IMR-90 (cell line): ENCODE measurements around the gene EXOC4. TPM values are rescaled to one million over a fixed set of nuclear protein-coding genes. Genes with fewer than 3 reads are reported as not detected.

ENCODE experiments used
- ATAC-seq: fragments of 200-7000 bp; cut with Tn5 transposase; 2 replicates; pipeline ENCODE4 v1.9.1; 2020; ENCODE audit warnings: low read depth, mild to moderate bottlenecking, moderate library complexity
- BruUV-seq: library from RNA; stranded (reverse); fragments of 400-500 nt; replicated peaks from 2 replicates; lab custom pipeline; 2021; lab: Mats Ljungman, UMichigan
- CTCF ChIA-PET: fragments of 300-600 bp; formaldehyde crosslinking; extraction: SDS; loops from one replicate; lab custom pipeline; 2021; ENCODE audit warnings: antibody characterized with exemption; lab: Yijun Ruan, JAX
- POLR2A ChIA-PET: fragments of 300-600 bp; sonication (Branson Sonifier 250); formaldehyde crosslinking; loops from one replicate; lab custom pipeline; 2022; ENCODE audit warnings: antibody characterized with exemption; ENCODE audit not compliant: unreplicated experiment; lab: Charles Lee
- DNase-seq: peaks from one replicate; pipeline ENCODE4 v3.0.0; 2013
- H2AFZ ChIP-seq: replicated peaks from 2 replicates; pipeline ENCODE3; 2013; ENCODE audit warnings: low read length, mild to moderate bottlenecking; ENCODE audit not compliant: poor library complexity
- H2AK5ac ChIP-seq: 2 replicates; pipeline ENCODE4 v1.6.1; 2013; ENCODE audit warnings: low read depth, low read length, inconsistent platforms
- H2AK9ac ChIP-seq: replicated peaks from 2 replicates; pipeline ENCODE3; 2013; ENCODE audit warnings: mild to moderate bottlenecking, low read depth, low read length, moderate library complexity; ENCODE audit not compliant: poor library complexity
- H2BK120ac ChIP-seq: 2 replicates; pipeline ENCODE4 v1.6.1; 2013; ENCODE audit warnings: low read depth, low read length, inconsistent platforms
- H2BK15ac ChIP-seq: 3 replicates; pipeline ENCODE4 v1.6.1; 2013; ENCODE audit warnings: low read depth, low read length, inconsistent platforms
- H2BK20ac ChIP-seq: 2 replicates; pipeline ENCODE4 v1.6.1; 2013; ENCODE audit warnings: low read depth, mild to moderate bottlenecking, inconsistent platforms, low read length, moderate library complexity
- H2BK5ac ChIP-seq: 2 replicates; pipeline ENCODE4 v1.6.1; 2013; ENCODE audit warnings: mild to moderate bottlenecking, low read depth, low read length, inconsistent platforms; ENCODE audit not compliant: poor library complexity, severe bottlenecking
- H3K14ac ChIP-seq: replicated peaks from 2 replicates; pipeline ENCODE4 v1.6.1; 2013; ENCODE audit warnings: low read depth, low read length, inconsistent platforms
- H3K18ac ChIP-seq: 2 replicates; pipeline ENCODE4 v1.6.1; 2013; ENCODE audit warnings: low read depth, low read length, control low read depth
- H3K23ac ChIP-seq: 2 replicates; pipeline ENCODE4 v1.6.1; 2013; ENCODE audit warnings: low read depth, low read length, inconsistent platforms
- H3K27ac ChIP-seq: 2 replicates; pipeline ENCODE4 v1.5.1; 2013; ENCODE audit warnings: mild to moderate bottlenecking, control low read depth, low read length; ENCODE audit not compliant: insufficient read depth
- H3K27me3 ChIP-seq: 2 replicates; pipeline ENCODE4 v1.6.1; 2013; ENCODE audit warnings: low read length; ENCODE audit not compliant: control insufficient read depth, insufficient read depth
- H3K36me3 ChIP-seq: 2 replicates; pipeline ENCODE4 v1.6.1; 2013; ENCODE audit warnings: low read length, mixed read lengths; ENCODE audit not compliant: control insufficient read depth, insufficient read depth
- H3K4ac ChIP-seq: 2 replicates; pipeline ENCODE4 v1.6.1; 2013; ENCODE audit warnings: low read depth, low read length, inconsistent platforms
- H3K4me1 ChIP-seq: 2 replicates; pipeline ENCODE4 v1.6.1; 2013; ENCODE audit warnings: low read length, mixed read lengths; ENCODE audit not compliant: control insufficient read depth, insufficient read depth
- H3K4me2 ChIP-seq: 2 replicates; pipeline ENCODE4 v1.6.1; 2013; ENCODE audit warnings: low read depth, mild to moderate bottlenecking, control low read depth, low read length, moderate library complexity
- H3K4me3 ChIP-seq: 2 replicates; pipeline ENCODE4 v1.5.1; 2013; ENCODE audit warnings: low read depth, mild to moderate bottlenecking, control low read depth, low read length, moderate library complexity; ENCODE audit not compliant: insufficient read depth
- H3K56ac ChIP-seq: 2 replicates; pipeline ENCODE4 v1.6.1; 2013; ENCODE audit warnings: low read length, inconsistent platforms; ENCODE audit not compliant: insufficient read depth; ENCODE audit errors: extremely low read depth
- H3K79me1 ChIP-seq, 2 experiments: 2 replicates each; pipeline ENCODE4 v1.6.1; 2013; ENCODE audit warnings: low read length in 2 of 2, inconsistent platforms in 1 of 2, low read depth in 1 of 2
- H3K9ac ChIP-seq: 2 replicates; pipeline ENCODE4 v1.6.1; 2013; ENCODE audit warnings: low read depth, low read length, control low read depth
- H3K9me1 ChIP-seq: 2 replicates; pipeline ENCODE4 v1.6.1; 2013; ENCODE audit warnings: low read length, inconsistent platforms; ENCODE audit not compliant: insufficient read depth
- H3K9me3 ChIP-seq: 2 replicates; pipeline ENCODE4 v1.6.1; 2013; ENCODE audit warnings: low read length; ENCODE audit not compliant: control insufficient read depth, insufficient read depth
- H4K20me1 ChIP-seq: 2 replicates; pipeline ENCODE4 v1.6.1; 2013; ENCODE audit warnings: low read length, inconsistent platforms; ENCODE audit not compliant: insufficient read depth
- H4K5ac ChIP-seq: 2 replicates; pipeline ENCODE4 v1.6.1; 2013; ENCODE audit warnings: mild to moderate bottlenecking, low read depth, low read length, control low read depth
- H4K8ac ChIP-seq, 2 experiments: 2 replicates each; pipeline ENCODE4 v1.6.1; 2013; ENCODE audit warnings: low read depth in 2 of 2, low read length in 2 of 2, control low read depth in 1 of 2, inconsistent platforms in 1 of 2
- H4K91ac ChIP-seq: 2 replicates; pipeline ENCODE4 v1.6.1; 2013; ENCODE audit warnings: low read depth, low read length, inconsistent platforms; ENCODE audit not compliant: insufficient read depth
- CTCF ChIP-seq: conservative IDR thresholded peaks from 2 replicates; pipeline ENCODE4 v1.5.1; 2012; ENCODE audit warnings: mild to moderate bottlenecking, low read depth, low read length, improper control_type of control experiment
- FOS ChIP-seq: fragments of 150-350 bp; IDR thresholded peaks from 2 replicates; pipeline ENCODE4 v1.6.1; 2016; ENCODE audit warnings: low read depth, low read length
- MAZ ChIP-seq: IDR thresholded peaks from 2 replicates; pipeline ENCODE4 v1.6.1; 2012; ENCODE audit warnings: low read depth, mild to moderate bottlenecking, low read length, improper control_type of control experiment, moderate library complexity, borderline replicate concordance
- MXI1 ChIP-seq: IDR thresholded peaks from 2 replicates; pipeline ENCODE4 v1.6.1; 2012; ENCODE audit warnings: low read depth, mild to moderate bottlenecking, low read length, moderate library complexity, borderline replicate concordance
- NFE2L2 ChIP-seq: fragments of 150-350 bp; IDR thresholded peaks from 2 replicates; pipeline ENCODE4 v1.6.1; 2016; ENCODE audit warnings: low read depth, mild to moderate bottlenecking, low read length
- POLR2A ChIP-seq: IDR thresholded peaks from 2 replicates; pipeline ENCODE4 v1.6.1; 2012; ENCODE audit warnings: mild to moderate bottlenecking, low read depth, low read length
- SMC3 ChIP-seq: fragments of 150-350 bp; IDR thresholded peaks from 2 replicates; pipeline ENCODE4 v1.6.1; 2016; ENCODE audit warnings: low read depth, mild to moderate bottlenecking, antibody characterized with exemption, low read length, moderate library complexity
- USF2 ChIP-seq: fragments of 150-350 bp; IDR thresholded peaks from 2 replicates; pipeline ENCODE4 v1.6.1; 2017; ENCODE audit warnings: mild to moderate bottlenecking, antibody characterized with exemption, low read length, low read depth
- WGBS, 2 experiments: methylation state at CpG; one replicate each; pipeline versions ENCODE4 v1.1.5 to v1.1.7; 2013; ENCODE audit warnings: missing lambda C conversion rate in 2 of 2; ENCODE audit not compliant: insufficient read length in 1 of 2; ENCODE audit errors: extremely low coverage in 2 of 2; 5-methylcytosine and 5-hydroxymethylcytosine counted together
- dilution Hi-C: fragments of 300-500 bp; cut with HindIII; formaldehyde crosslinking; loops from one replicate; pipeline ENCODE4 v1.14.3; 2018; ENCODE audit warnings: low sequenced_read_pairs; ENCODE audit not compliant: unreplicated experiment
- in situ Hi-C: fragments of 300-500 bp; cut with MboI; formaldehyde crosslinking; loops from 3 replicates; pipeline ENCODE4 v1.14.3; 2019; ENCODE audit warnings: low sequenced_read_pairs, inconsistent platforms, mixed read lengths
- intact Hi-C: fragments of 100-400 bp; cut with micrococcal nuclease; formaldehyde crosslinking; loops from 2 replicates; pipeline ENCODE4 v1.10.0; 2022
- polyA plus RNA-seq, 3 experiments: library from polyadenylated mRNA; depleted of rRNA; stranded (reverse); fragments of >200 nt; gene quantifications; 2 replicates each; pipeline ENCODE4 v1.2.3, GENCODE V29; 2012; ENCODE audit warnings: low replicate concordance in 1 of 3
- total RNA-seq: library from RNA; depleted of rRNA; stranded (reverse); fragments of >200 nt; gene quantifications from 2 replicates; pipeline ENCODE4 v1.2.3, GENCODE V29; 2012

Gene EXOC4
- total and polyA plus RNA-seq, 2 of the 4 experiments (the other 2 are of a cell fraction), result 25.4 to 94.6 TPM

- H3K9ac ChIP-seq, result no peak overlapping the region
- H3K4me3 ChIP-seq, result no peak overlapping the region
- H3K9me1 ChIP-seq, result no peaks in the 10 kb centered on the region
- no peak overlapping the region for H4K91ac ChIP-seq
- H2AK5ac ChIP-seq, result no peak overlapping the region
- TF ChIP-seq POLR2A (no peak), NFE2L2 (no peak), USF2 (no peak), FOS (no peak), MXI1 (no peak), MAZ (no peak), CTCF (no peak), SMC3 (no peak)
- DNase-seq, result no peak
- H3K36me3 ChIP-seq, result peaks cover 8% of the 10 kb centered on the region; the same call in 1 of the 2 replicates
- no CpG with 5 or more reads among the region's 1 CpG for WGBS, 2 experiments
- no peak overlapping the region for H3K14ac ChIP-seq
- in situ Hi-C loops, result no loop called here
- POLR2A ChIA-PET, result no interaction called here
- no peak overlapping the region for H2AFZ ChIP-seq
- H3K9me3 ChIP-seq, result no peaks in the 10 kb centered on the region
- no peak overlapping the region for H3K4me2 ChIP-seq
- H2AK9ac ChIP-seq, result no peak overlapping the region
- no peaks in the 10 kb centered on the region for H4K20me1 ChIP-seq
- ATAC-seq, result no peak
- H3K56ac ChIP-seq, result no peak overlapping the region
- no peak overlapping the region for H4K5ac ChIP-seq
- peaks cover 3 to 8% of the 10 kb centered on the region in 2 experiments; a peak in 2 of 4 replicates for H3K79me1 ChIP-seq
- H2BK120ac ChIP-seq, result no peak overlapping the region
- no peak overlapping the region for H2BK5ac ChIP-seq
- H3K23ac ChIP-seq, result no peak overlapping the region
- CTCF ChIA-PET, result no interaction called here
- H2BK20ac ChIP-seq, result no peak overlapping the region
- no TSS peak for BruUV-seq
- H4K8ac ChIP-seq, result no peak overlapping the region
- H3K27me3 ChIP-seq, result no peaks in the 10 kb centered on the region
- no peaks in the 10 kb centered on the region for H3K4me1 ChIP-seq
- no peak overlapping the region for H3K18ac ChIP-seq
- no peak overlapping the region for H3K27ac ChIP-seq
- intact Hi-C loops, result no loop called here
- H2BK15ac ChIP-seq, result no peak overlapping the region
- dilution Hi-C loops, result no loop called here
- H3K4ac ChIP-seq, result no peak overlapping the region
Observed at GRCh38 chr7:133292631-133293030, 39.8 kb downstream of the EXOC4 start.
